Tibial nerve (tissue), 4 donors: ENCODE data around the gene CSTF2.

Experiments
- EP300 ChIP-seq, 2 donors: sonication (generic); formaldehyde crosslinking; IDR thresholded peaks; one replicate each; pipeline ENCODE4 v1.6.1; 2017; ENCODE audit warnings: antibody characterized with exemption in 2 of 2, mild to moderate bottlenecking in 1 of 2
- POLR2A ChIP-seq, 2 donors: fragments of 450-650 bp; IDR thresholded peaks; one replicate each; pipeline ENCODE4 v1.6.1; 2017; ENCODE audit warnings: antibody characterized with exemption in 2 of 2, mild to moderate bottlenecking in 2 of 2, moderate library complexity in 2 of 2
- TF ChIP-seq, protein P1 (sequence below), 5 experiments: fragments of 200-600 bp in 3 of 5; fragments of 450-650 bp in 2 of 5; sonication (generic) in 3 of 5; IDR thresholded peaks; one replicate each; pipeline ENCODE4 v1.5.1; 2016 to 2019; ENCODE audit warnings: antibody characterized with exemption in 5 of 5, mild to moderate bottlenecking in 3 of 5, moderate library complexity in 2 of 5

DNA sequence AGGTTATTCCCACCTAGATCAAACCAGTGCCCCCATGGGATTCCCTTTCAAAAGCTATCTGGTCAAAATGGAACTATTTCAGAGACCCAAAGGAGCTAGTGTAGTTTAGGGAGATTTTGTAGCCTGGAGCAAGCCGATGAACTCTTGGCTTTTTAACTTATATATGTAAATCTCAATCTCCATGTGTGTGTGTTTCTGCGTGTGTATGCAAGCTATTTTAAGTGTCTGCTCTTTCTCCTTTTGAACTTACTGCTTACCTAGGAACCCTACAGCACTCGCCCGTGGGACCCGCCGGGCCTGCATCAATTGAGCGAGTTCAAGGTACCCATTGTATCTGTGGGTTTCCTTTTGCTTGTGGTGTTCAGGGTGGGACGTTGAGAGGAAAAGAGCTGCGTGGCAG is 10.4 kb downstream of the CSTF2 start:
- TF ChIP-seq, protein P1, sequence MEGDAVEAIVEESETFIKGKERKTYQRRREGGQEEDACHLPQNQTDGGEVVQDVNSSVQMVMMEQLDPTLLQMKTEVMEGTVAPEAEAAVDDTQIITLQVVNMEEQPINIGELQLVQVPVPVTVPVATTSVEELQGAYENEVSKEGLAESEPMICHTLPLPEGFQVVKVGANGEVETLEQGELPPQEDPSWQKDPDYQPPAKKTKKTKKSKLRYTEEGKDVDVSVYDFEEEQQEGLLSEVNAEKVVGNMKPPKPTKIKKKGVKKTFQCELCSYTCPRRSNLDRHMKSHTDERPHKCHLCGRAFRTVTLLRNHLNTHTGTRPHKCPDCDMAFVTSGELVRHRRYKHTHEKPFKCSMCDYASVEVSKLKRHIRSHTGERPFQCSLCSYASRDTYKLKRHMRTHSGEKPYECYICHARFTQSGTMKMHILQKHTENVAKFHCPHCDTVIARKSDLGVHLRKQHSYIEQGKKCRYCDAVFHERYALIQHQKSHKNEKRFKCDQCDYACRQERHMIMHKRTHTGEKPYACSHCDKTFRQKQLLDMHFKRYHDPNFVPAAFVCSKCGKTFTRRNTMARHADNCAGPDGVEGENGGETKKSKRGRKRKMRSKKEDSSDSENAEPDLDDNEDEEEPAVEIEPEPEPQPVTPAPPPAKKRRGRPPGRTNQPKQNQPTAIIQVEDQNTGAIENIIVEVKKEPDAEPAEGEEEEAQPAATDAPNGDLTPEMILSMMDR (IDR thresholded peaks at IDR 0.05), result no peak
- no peak for TF ChIP-seq EP300 (IDR thresholded peaks at IDR 0.05)
- TF ChIP-seq POLR2A (IDR thresholded peaks at IDR 0.05), result no peak
